ENCODE results near the gene ZNF148.

ZNF148 gene

GRCh38 chr3:125202197-125202596 is 172.9 kb downstream of the ZNF148 start:
- no peak for FAIRE-seq
- TF ChIP-seq POLR2A (IDR thresholded peaks at IDR 0.05; ENCODE audit: low read depth, low read length) = no peak
- no peak for DNase-seq (ENCODE audit: insufficient read length, low spot score)

- DNase-seq (ENCODE audit: insufficient read length, low spot score) = no peak
- TF ChIP-seq POLR2A (IDR thresholded peaks at IDR 0.05; ENCODE audit: low read depth, low read length) = no peak
- FAIRE-seq = no peak
These were observed 174.4 kb downstream of the ZNF148 start for GRCh38 chr3:125200731-125201139.

GRCh38 chr3:125194849-125195601 is 180.1 kb downstream of the ZNF148 start:
- FAIRE-seq (no peak), DNase-seq (ENCODE audit: insufficient read length, low spot score) (no peak)
- no peak for TF ChIP-seq POLR2A (IDR thresholded peaks at IDR 0.05; ENCODE audit: low read depth, low read length)

GRCh38 chr3:125194061-125194848 is 180.9 kb downstream of the ZNF148 start:
- no peak for TF ChIP-seq POLR2A (IDR thresholded peaks at IDR 0.05; ENCODE audit: low read depth, low read length)
- no peak for DNase-seq (ENCODE audit: insufficient read length, low spot score)

GRCh38 chr3:125192190-125193035 is 182.7 kb downstream of the ZNF148 start:
- TF ChIP-seq POLR2A (IDR thresholded peaks at IDR 0.05; ENCODE audit: low read depth, low read length) = no peak
- DNase-seq (ENCODE audit: insufficient read length, low spot score) (no peak), FAIRE-seq (no peak)

More at GRCh38 chr3:125194061-125194848, 180.9 kb downstream of the ZNF148 start:
- FAIRE-seq = no peak

GRCh38 chr3:125191730-125192129 is 183.4 kb downstream of the ZNF148 start:
- no peak for TF ChIP-seq POLR2A (IDR thresholded peaks at IDR 0.05; ENCODE audit: low read depth, low read length)
- no peak for FAIRE-seq
- DNase-seq (ENCODE audit: insufficient read length, low spot score) = no peak

GRCh38 chr3:125191256-125191655 is 183.9 kb downstream of the ZNF148 start:
- no peak for FAIRE-seq
- no peak for DNase-seq (ENCODE audit: insufficient read length, low spot score)
- TF ChIP-seq POLR2A (IDR thresholded peaks at IDR 0.05; ENCODE audit: low read depth, low read length) = no peak

- no peak for TF ChIP-seq POLR2A (IDR thresholded peaks at IDR 0.05; ENCODE audit: low read depth, low read length)
- FAIRE-seq (no peak), DNase-seq (ENCODE audit: insufficient read length, low spot score) (no peak)
These were observed 184.3 kb downstream of the ZNF148 start for GRCh38 chr3:125190786-125191185.

GRCh38 chr3:125189378-125190165 is 185.6 kb downstream of the ZNF148 start:
- no peak for TF ChIP-seq POLR2A (IDR thresholded peaks at IDR 0.05; ENCODE audit: low read depth, low read length)
- FAIRE-seq (no peak), DNase-seq (ENCODE audit: insufficient read length, low spot score) (no peak)

GRCh38 chr3:125188955-125189354 is 186.2 kb downstream of the ZNF148 start:
- DNase-seq (ENCODE audit: insufficient read length, low spot score) (no peak), FAIRE-seq (no peak)
- no peak for TF ChIP-seq POLR2A (IDR thresholded peaks at IDR 0.05; ENCODE audit: low read depth, low read length)

GRCh38 chr3:125187599-125187910 is 187.6 kb downstream of the ZNF148 start:
- no peak for DNase-seq (ENCODE audit: insufficient read length, low spot score)
- no peak for FAIRE-seq
- no peak for TF ChIP-seq POLR2A (IDR thresholded peaks at IDR 0.05; ENCODE audit: low read depth, low read length)

GRCh38 chr3:125186800-125187598 is 188.1 kb downstream of the ZNF148 start:
- TF ChIP-seq POLR2A (IDR thresholded peaks at IDR 0.05; ENCODE audit: low read depth, low read length) = no peak
- no peak for FAIRE-seq
- DNase-seq (ENCODE audit: insufficient read length, low spot score) = no peak

All from H54 (cell line).